Fibroblast of lung (primary cell): ENCODE results near the gene GPRIN3. TPM values are rescaled to one million over a fixed set of nuclear protein-coding genes. Genes with fewer than 3 reads are reported as not detected.

ENCODE experiments used
- DNase-seq, 2 donors: peaks; one replicate each; pipeline versions ENCODE4 v3.0.0 to v3.0.0-alpha.2; 2010; ENCODE audit warnings: low read depth in 2 of 2
- H2AFZ ChIP-seq: 2 replicates; pipeline ENCODE4 v1.5.1; 2012; ENCODE audit warnings: low read length, control low read depth, inconsistent platforms
- H3K27ac ChIP-seq: 2 replicates; pipeline ENCODE4 v1.5.1; 2011; ENCODE audit warnings: low read length, control low read depth; ENCODE audit not compliant: insufficient read depth
- H3K27me3 ChIP-seq: 2 replicates; pipeline ENCODE4 v1.5.1; 2011; ENCODE audit warnings: mild to moderate bottlenecking, low read length; ENCODE audit not compliant: control insufficient read depth, insufficient read depth
- H3K36me3 ChIP-seq: 2 replicates; pipeline ENCODE4 v1.5.1; 2011; ENCODE audit warnings: low read length; ENCODE audit not compliant: control insufficient read depth, insufficient read depth
- H3K4me1 ChIP-seq: 2 replicates; pipeline ENCODE4 v1.5.1; 2011; ENCODE audit warnings: low read length; ENCODE audit not compliant: control insufficient read depth, insufficient read depth; ENCODE audit errors: extremely low read depth
- H3K4me2 ChIP-seq: 2 replicates; pipeline ENCODE4 v1.5.1; 2011; ENCODE audit warnings: low read length, control low read depth; ENCODE audit not compliant: insufficient read depth; ENCODE audit errors: extremely low read depth
- H3K4me3 ChIP-seq, 4 experiments: fragments of 200-600 bp in 1 of 4; sonication (generic) in 1 of 4; replicated peaks in 1 of 4; 2 replicates each; pipeline ENCODE4 v1.5.1; 2011 to 2016; ENCODE audit warnings: low read length in 4 of 4, low read depth in 3 of 4, mild to moderate bottlenecking in 3 of 4, control low read depth in 2 of 4, inconsistent platforms in 1 of 4, mixed read lengths in 1 of 4; ENCODE audit not compliant: insufficient read depth in 1 of 4; ENCODE audit errors: control extremely low read depth in 1 of 4
- H3K79me2 ChIP-seq: 2 replicates; pipeline ENCODE4 v1.5.1; 2012; ENCODE audit warnings: mild to moderate bottlenecking, low read length, inconsistent platforms; ENCODE audit not compliant: control insufficient read depth, insufficient read depth
- H3K9ac ChIP-seq: 2 replicates; pipeline ENCODE4 v1.5.1; 2011; ENCODE audit warnings: mild to moderate bottlenecking, low read length, control low read depth; ENCODE audit not compliant: insufficient read depth
- H3K9me3 ChIP-seq: 2 replicates; pipeline ENCODE4 v1.5.1; 2012; ENCODE audit warnings: low read depth, low read length; ENCODE audit not compliant: control insufficient read depth, insufficient read depth
- H4K20me1 ChIP-seq: 2 replicates; pipeline ENCODE4 v1.5.1; 2011; ENCODE audit warnings: low read length; ENCODE audit not compliant: control insufficient read depth, insufficient read depth; ENCODE audit errors: extremely low read depth
- EZH2 ChIP-seq: IDR thresholded peaks from 2 replicates; pipeline ENCODE4 v1.5.1; 2012; ENCODE audit warnings: low read length, control low read depth, mild to moderate bottlenecking; ENCODE audit errors: missing control alignments
- polyA plus RNA-seq, 2 donors: library from polyadenylated mRNA; depleted of rRNA in 1 of 2; stranded (reverse) in 1 of 2; unstranded in 1 of 2; fragments of >200 nt; gene quantifications; 2 replicates each; pipeline ENCODE4 v1.2.1, GENCODE V29; 2011 to 2012; ENCODE audit warnings: missing spikeins in 1 of 2
- total RNA-seq: library from RNA; depleted of rRNA; stranded (reverse); fragments of >200 nt; gene quantifications from 2 replicates; pipeline ENCODE4 v1.2.1, GENCODE V29; 2014
- TF ChIP-seq, protein P1 (sequence below), 2 donors: IDR thresholded peaks in 1 of 2; conservative IDR thresholded peaks in 1 of 2; 1 replicate in 1 of 2; 2 replicates in 1 of 2; pipeline ENCODE4 v1.5.1; 2011 to 2012; ENCODE audit warnings: low read length in 2 of 2, control low read depth in 1 of 2, inconsistent platforms in 1 of 2, low read depth in 1 of 2, mild to moderate bottlenecking in 1 of 2

The GPRIN3 gene
- total and polyA plus RNA-seq, 2 donors (not counting 1 experiment from before 2014, with no cell fraction given): under 0.01 to 0.01 TPM

DNA sequence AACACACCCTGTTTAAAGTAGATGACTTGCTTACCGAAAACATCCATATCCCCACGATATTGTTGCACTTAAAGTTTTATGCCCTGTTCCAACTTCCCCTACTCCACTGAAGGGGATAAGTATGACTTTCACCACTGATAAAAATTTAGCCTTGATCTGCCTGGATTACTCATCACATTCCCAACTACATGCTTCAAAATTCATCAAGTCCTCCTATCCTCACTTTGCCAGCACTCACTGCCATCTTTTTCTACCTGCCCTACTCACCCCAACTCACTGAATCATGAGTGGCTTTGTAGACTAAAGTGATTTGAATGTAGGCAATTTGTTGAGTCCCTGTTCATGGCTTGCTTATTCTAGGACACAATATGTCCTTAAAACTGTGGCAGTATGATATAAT lies 12.2 kb upstream of the GPRIN3 start:
- Histone ChIP-seq H4K20me1 (no peaks in the 10 kb centered on the region), H2AFZ (no peak overlapping the region), H3K36me3 (no peaks in the 10 kb centered on the region), H3K27ac (no peak overlapping the region), H3K4me1 (peaks cover 2% of the 10 kb centered on the region), H3K27me3 (no peaks in the 10 kb centered on the region), H3K4me3 (no peak overlapping the region), H3K9ac (no peak overlapping the region), H3K9me3 (no peaks in the 10 kb centered on the region), H3K4me2 (no peak overlapping the region), H3K79me2 (no peaks in the 10 kb centered on the region)
- no peak for TF ChIP-seq EZH2
- TF ChIP-seq, protein P1, sequence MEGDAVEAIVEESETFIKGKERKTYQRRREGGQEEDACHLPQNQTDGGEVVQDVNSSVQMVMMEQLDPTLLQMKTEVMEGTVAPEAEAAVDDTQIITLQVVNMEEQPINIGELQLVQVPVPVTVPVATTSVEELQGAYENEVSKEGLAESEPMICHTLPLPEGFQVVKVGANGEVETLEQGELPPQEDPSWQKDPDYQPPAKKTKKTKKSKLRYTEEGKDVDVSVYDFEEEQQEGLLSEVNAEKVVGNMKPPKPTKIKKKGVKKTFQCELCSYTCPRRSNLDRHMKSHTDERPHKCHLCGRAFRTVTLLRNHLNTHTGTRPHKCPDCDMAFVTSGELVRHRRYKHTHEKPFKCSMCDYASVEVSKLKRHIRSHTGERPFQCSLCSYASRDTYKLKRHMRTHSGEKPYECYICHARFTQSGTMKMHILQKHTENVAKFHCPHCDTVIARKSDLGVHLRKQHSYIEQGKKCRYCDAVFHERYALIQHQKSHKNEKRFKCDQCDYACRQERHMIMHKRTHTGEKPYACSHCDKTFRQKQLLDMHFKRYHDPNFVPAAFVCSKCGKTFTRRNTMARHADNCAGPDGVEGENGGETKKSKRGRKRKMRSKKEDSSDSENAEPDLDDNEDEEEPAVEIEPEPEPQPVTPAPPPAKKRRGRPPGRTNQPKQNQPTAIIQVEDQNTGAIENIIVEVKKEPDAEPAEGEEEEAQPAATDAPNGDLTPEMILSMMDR (conservative IDR thresholded peaks at IDR 0.05 in 1 of 2, IDR thresholded peaks at IDR 0.05 in 1 of 2; ENCODE audit: low read depth in 1 of 2, low read length in 2 of 2): no peak
- peak in 1 of 2 donors; percentile 45 for DNase-seq

GRCh38 chr4:89316931-89317366 lies 9.3 kb upstream of the GPRIN3 start:
- H3K36me3 ChIP-seq: no peaks in the 10 kb centered on the region
- no peak overlapping the region for H3K4me3 ChIP-seq
- peaks cover 2% of the 10 kb centered on the region for H3K4me1 ChIP-seq
- no peak overlapping the region for H3K9ac ChIP-seq
- no peaks in the 10 kb centered on the region for H3K9me3 ChIP-seq
- H3K27ac ChIP-seq: no peak overlapping the region
- TF ChIP-seq, protein P1 (conservative IDR thresholded peaks at IDR 0.05 in 1 of 2, IDR thresholded peaks at IDR 0.05 in 1 of 2; ENCODE audit: low read depth in 1 of 2, low read length in 2 of 2): no peak
- TF ChIP-seq EZH2: no peak
- no peaks in the 10 kb centered on the region for H3K27me3 ChIP-seq
- no peak overlapping the region for H3K4me2 ChIP-seq
- peak; percentile 21 to 72 for DNase-seq
- H4K20me1 ChIP-seq: no peaks in the 10 kb centered on the region
- no peaks in the 10 kb centered on the region for H3K79me2 ChIP-seq
- H2AFZ ChIP-seq: no peak overlapping the region

- peak in 1 of 2 donors; percentile 8 for DNase-seq
- Histone ChIP-seq H3K79me2 (no peaks in the 10 kb centered on the region), H3K27me3 (no peaks in the 10 kb centered on the region), H3K4me3 (no peak overlapping the region), H4K20me1 (no peaks in the 10 kb centered on the region), H3K9ac (no peak overlapping the region), H3K27ac (no peak overlapping the region), H3K36me3 (no peaks in the 10 kb centered on the region), H3K4me1 (peaks cover 2% of the 10 kb centered on the region), H2AFZ (no peak overlapping the region), H3K9me3 (no peaks in the 10 kb centered on the region), H3K4me2 (no peak overlapping the region)
- TF ChIP-seq, protein P1 (conservative IDR thresholded peaks at IDR 0.05 in 1 of 2, IDR thresholded peaks at IDR 0.05 in 1 of 2; ENCODE audit: low read depth in 1 of 2, low read length in 2 of 2): no peak
- no peak for TF ChIP-seq EZH2
These were observed 8.6 kb upstream of the GPRIN3 start for GRCh38 chr4:89316211-89316610.
